Heart left ventricle (tissue), 16 donors: ENCODE results near the gene BABAM1. TPM values are rescaled to one million over a fixed set of nuclear protein-coding genes. Genes with fewer than 3 reads are reported as not detected.

Source experiments
- ATAC-seq, 4 donors: fragments of 200-7000 bp; cut with Tn5 transposase; one replicate each; pipeline ENCODE4 v1.9.1; 2020 to 2022; ENCODE audit warnings: moderate library complexity in 4 of 4, mild to moderate bottlenecking in 3 of 4, moderate number of reproducible peaks in 1 of 4
- DNase-seq, 5 donors: peaks; one replicate each; pipeline ENCODE4 v3.0.0-alpha.2; 2020
- H3K27ac ChIP-seq, 12 donors: fragments of 200-600 bp; sonication (generic) in 4 of 12; one replicate each; pipeline versions ENCODE4 v1.5.0 to v1.8.0; 2016 to 2022; ENCODE audit warnings: mild to moderate bottlenecking in 2 of 12
- H3K27me3 ChIP-seq, 9 donors: fragments of 200-600 bp; sonication (generic) in 2 of 9; one replicate each; pipeline versions ENCODE4 v1.5.1 to v1.8.0; 2016 to 2022; ENCODE audit warnings: mild to moderate bottlenecking in 3 of 9
- H3K36me3 ChIP-seq, 9 donors: fragments of 200-600 bp; sonication (generic) in 2 of 9; one replicate each; pipeline versions ENCODE4 v1.5.0 to v1.8.0; 2018 to 2022; ENCODE audit warnings: mild to moderate bottlenecking in 2 of 9
- H3K4me1 ChIP-seq, 12 donors: fragments of 200-600 bp; sonication (generic) in 4 of 12; one replicate each; pipeline versions ENCODE4 v1.5.0 to v1.8.0; 2016 to 2022; ENCODE audit warnings: mild to moderate bottlenecking in 3 of 12
- H3K4me3 ChIP-seq, 12 donors: fragments of 200-600 bp; sonication (generic) in 4 of 12; one replicate each; pipeline versions ENCODE4 v1.5.0 to v1.8.0; 2017 to 2022; ENCODE audit warnings: mild to moderate bottlenecking in 9 of 12, moderate library complexity in 4 of 12
- H3K9me3 ChIP-seq, 12 donors: fragments of 200-600 bp; sonication (generic) in 4 of 12; one replicate each; pipeline versions ENCODE4 v1.5.0 to v1.8.0; 2016 to 2022; ENCODE audit warnings: mild to moderate bottlenecking in 1 of 12
- POLR2A ChIP-seq, 2 donors: fragments of 450-650 bp; IDR thresholded peaks; one replicate each; pipeline ENCODE4 v1.6.1; 2017; ENCODE audit warnings: antibody characterized with exemption in 2 of 2, mild to moderate bottlenecking in 2 of 2, moderate library complexity in 2 of 2
- WGBS, 4 donors: extraction: QIAGEN DNeasy Blood & Tissue Kit in 2 of 4; methylation state at CpG; one replicate each; pipeline versions ENCODE4 v1.1.5 to v1.1.7; 2013 to 2018; 5-methylcytosine and 5-hydroxymethylcytosine counted together
- intact Hi-C, 10 donors: fragments of 100-400 bp; cut with DNase I; formaldehyde crosslinking; loops; one replicate each; pipeline versions ENCODE4 v1.11.1 to v1.14.2; 2022
- polyA plus RNA-seq, 2 donors: library from polyadenylated mRNA; stranded (reverse); fragments of 200-250 nt; gene quantifications; one replicate each; pipeline ENCODE4 v1.2.3, GENCODE V29; 2013
- total RNA-seq, 9 donors: library from RNA; depleted of rRNA in 2 of 9; stranded (reverse); fragments of >200 nt in 2 of 9; fragmentation: NEBNext Ultra II Directional in 3 of 9; extraction: Animal tissue kit (Norgen Biotek cat#: 25700) in 3 of 9; gene quantifications; one replicate each; pipeline versions ENCODE4 v1.1.0 to v1.2.4, GENCODE V29; 2016 to 2023
- TF ChIP-seq, protein P1 (sequence below), 12 donors: fragments of 200-600 bp; sonication (generic) in 4 of 12; IDR thresholded peaks; one replicate each; pipeline versions ENCODE4 v1.5.0 to v1.8.0; 2018 to 2022; ENCODE audit warnings: antibody characterized with exemption in 12 of 12, mild to moderate bottlenecking in 5 of 12
- donor health status: ischemic (EF 13 %, LVEDD 7.1; RV severe dilation, severe dysfunction).
- donor health status: healthy with polysubstance abuse.
- donor health status: DM: no; HTN: yes; CAD: no.
- donor health status: DM: no; HTN: no; CAD: no.
- donor health status: ischemic (EF 25% LVEDD 6.9; RV normal size, moderate dysfunction).
- donor health status: ischemic (EF 25% LVEDD 5.7; RV mildly dilated, moderate dysfunction).
- donor health status: healthy.
- donor health status: DM: yes; HTN: yes; CAD: no.
- donor health status: ischemic (EF 35%, LVEDD 5.7; RV mildly dilated, moderate dysfunction).
- donor health status: nonischemic (EF 11% LVEDD 7.7; RV severe dilation, severe dysfunction).
- donor health status: DM: yes; HTN: yes; CAD: no.
- donor health status: PGD.
- donor health status: ischemic (EF 29% LVEDD 5.4; RV normal size, mild dysfunction).
- donor health status: nonischemic (EF 23%, LVEDD 6.1; RV moderate dilation, normal function).

Gene BABAM1
- total and polyA plus RNA-seq, 11 donors: 60.9 to 92.4 (median 73.5) TPM

DNA sequence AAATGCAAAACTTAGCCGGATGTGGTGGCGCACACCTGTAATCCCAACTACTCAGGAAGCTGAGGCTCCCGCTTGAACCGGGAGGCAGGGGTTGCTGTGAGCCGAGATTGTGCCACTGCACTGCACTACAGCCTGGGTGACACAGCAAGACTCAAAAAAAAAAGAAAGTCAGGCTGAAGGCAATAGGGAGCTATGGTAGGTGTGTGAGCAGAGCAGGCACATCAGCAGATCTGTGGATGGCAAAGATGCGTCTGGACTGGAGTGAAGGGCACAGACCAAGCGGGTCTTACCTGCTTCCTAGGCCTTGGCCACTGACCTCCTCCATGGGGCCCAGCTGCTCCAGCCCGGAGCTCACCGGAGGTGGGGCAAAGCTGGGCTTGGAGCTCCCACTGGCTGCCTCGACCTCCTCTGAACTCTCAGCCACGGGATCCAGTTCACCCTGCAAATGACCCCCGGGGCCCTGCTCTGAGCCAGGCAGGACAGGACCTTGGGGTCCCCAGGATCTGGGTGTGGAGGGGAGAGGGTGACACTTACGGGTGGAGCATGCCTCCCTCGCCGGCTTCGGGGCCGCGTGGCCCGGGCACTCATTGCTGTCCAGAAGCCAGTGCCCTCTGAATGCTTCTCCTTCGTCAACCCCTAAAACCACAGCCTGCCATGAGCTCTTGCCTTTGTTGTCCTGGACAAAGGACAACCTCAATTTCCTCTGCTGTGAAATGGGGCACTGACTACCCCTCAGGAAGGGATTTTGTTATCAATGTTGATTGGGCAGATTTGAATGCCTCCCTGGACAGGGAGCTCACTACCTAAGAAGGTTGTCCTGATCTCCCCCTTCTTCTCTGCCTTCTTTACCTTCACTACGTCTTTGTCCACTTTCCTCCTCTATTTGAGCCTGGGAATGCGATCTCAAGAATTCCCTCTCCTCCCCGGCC lies 3.3 kb upstream of the BABAM1 start:
- 62 to 75% (median 69%) methylated on average over 13 to 23 of the region's 23 CpGs for whole genome bisulfite sequencing, 4 donors
- Histone ChIP-seq H3K27me3 (no peaks in the 10 kb centered on the region), H3K4me3 (peak overlapping the region; percentile 29 to 83 (median 60)), H3K36me3 (peaks cover 0 to 18% (median 4%) of the 10 kb centered on the region in 9 donors), H3K9me3 (peaks cover 0 to 11% (median 2%) of the 10 kb centered on the region in 12 donors), H3K4me1 (peaks cover 0 to 23% (median 15%) of the 10 kb centered on the region in 12 donors), H3K27ac (peak overlapping the region; percentile 66 to 98 (median 88))
- ATAC-seq (no peak), DNase-seq (no peak)
- intact Hi-C loops: loop anchor here in 3 of 10 donors (5.0 to 10.0 kb wide), 2 partner anchors 47 to 189 kb away; partner anchors contain the start of genes USE1 (in 2 of the 3), HAUS8 (in 1 of the 3) and MYO9B (in 1 of the 3)
- no peak for TF ChIP-seq POLR2A (IDR thresholded peaks at IDR 0.05)
- TF ChIP-seq, protein P1, sequence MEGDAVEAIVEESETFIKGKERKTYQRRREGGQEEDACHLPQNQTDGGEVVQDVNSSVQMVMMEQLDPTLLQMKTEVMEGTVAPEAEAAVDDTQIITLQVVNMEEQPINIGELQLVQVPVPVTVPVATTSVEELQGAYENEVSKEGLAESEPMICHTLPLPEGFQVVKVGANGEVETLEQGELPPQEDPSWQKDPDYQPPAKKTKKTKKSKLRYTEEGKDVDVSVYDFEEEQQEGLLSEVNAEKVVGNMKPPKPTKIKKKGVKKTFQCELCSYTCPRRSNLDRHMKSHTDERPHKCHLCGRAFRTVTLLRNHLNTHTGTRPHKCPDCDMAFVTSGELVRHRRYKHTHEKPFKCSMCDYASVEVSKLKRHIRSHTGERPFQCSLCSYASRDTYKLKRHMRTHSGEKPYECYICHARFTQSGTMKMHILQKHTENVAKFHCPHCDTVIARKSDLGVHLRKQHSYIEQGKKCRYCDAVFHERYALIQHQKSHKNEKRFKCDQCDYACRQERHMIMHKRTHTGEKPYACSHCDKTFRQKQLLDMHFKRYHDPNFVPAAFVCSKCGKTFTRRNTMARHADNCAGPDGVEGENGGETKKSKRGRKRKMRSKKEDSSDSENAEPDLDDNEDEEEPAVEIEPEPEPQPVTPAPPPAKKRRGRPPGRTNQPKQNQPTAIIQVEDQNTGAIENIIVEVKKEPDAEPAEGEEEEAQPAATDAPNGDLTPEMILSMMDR (IDR thresholded peaks at IDR 0.05): no peak

GRCh38 chr19:17264641-17264979 lies 2.6 kb upstream of the BABAM1 start, which contains the start of gene USHBP1:
TSS of gene USHBP1 (minus strand) at chr19:17264745. CDS start at chr19:17264299, 446 bp downstream.
- Histone ChIP-seq H3K4me1 (peaks cover 0 to 23% (median 15%) of the 10 kb centered on the region in 12 donors), H3K4me3 (peak within 1 kb of the TSS; percentile 29 to 83 (median 60)), H3K27ac (peak within 1 kb of the TSS; percentile 66 to 98 (median 88)), H3K9me3 (peaks cover 0 to 5% (median 0%) of the 10 kb centered on the region in 12 donors), H3K36me3 (peaks cover 0 to 18% (median 10%) of the 10 kb centered on the region in 9 donors), H3K27me3 (no peaks in the 10 kb centered on the region)
- ATAC-seq (peak in 3 of 4 donors; percentile 17 to 62 (median 22)), DNase-seq (peak in 4 of 5 donors; percentile 68 to 84 (median 77))
- TF ChIP-seq, protein P1 (IDR thresholded peaks at IDR 0.05): no peak
- TF ChIP-seq POLR2A (IDR thresholded peaks at IDR 0.05): peak in 1 of 2 donors; percentile 80
- intact Hi-C loops: loop anchor here in 3 of 10 donors (5.0 to 10.0 kb wide), 2 partner anchors 47 to 190 kb away; partner anchors contain the start of genes USE1 (in 2 of the 3), HAUS8 (in 1 of the 3) and MYO9B (in 1 of the 3)
- 26 to 37% (median 33%) methylated on average over 5 of the region's 5 CpGs for WGBS, 4 donors

DNA sequence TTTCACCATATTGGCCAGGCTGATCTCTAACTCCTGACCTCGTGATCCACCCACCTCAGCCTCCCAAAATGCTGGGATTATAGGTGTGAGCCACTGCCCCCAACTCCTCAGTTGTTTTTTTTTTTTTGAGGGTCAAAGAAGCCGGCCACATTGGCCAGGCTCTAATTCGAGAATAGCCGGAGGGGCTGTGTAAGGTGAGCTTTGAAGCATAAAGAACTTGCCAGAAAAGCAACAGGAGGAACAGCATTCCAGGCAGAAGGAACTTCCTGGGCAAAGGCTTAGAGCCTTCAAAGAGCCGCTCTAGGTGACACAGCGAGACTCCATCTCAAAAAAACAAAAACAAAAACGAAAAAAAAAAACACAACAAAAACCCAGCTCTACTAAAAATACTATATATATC lies 1.2 kb upstream of the BABAM1 start:
- Histone ChIP-seq H3K9me3 (no peaks in the 10 kb centered on the region), H3K4me1 (peaks cover 0 to 23% (median 15%) of the 10 kb centered on the region in 12 donors), H3K27me3 (no peaks in the 10 kb centered on the region), H3K36me3 (peaks cover 0 to 28% (median 20%) of the 10 kb centered on the region in 9 donors), H3K27ac (peak overlapping the region in 7 of 12 donors; percentile 23 to 96 (median 81)), H3K4me3 (no peak overlapping the region)
- 92 to 95% (median 94%) methylated on average over 7 of the region's 7 CpGs for WGBS, 4 donors
- intact Hi-C loops: loop anchor here in 1 of 10 donors (2.0 to 10.0 kb wide), 3 partner anchors 51 to 191 kb away; partner anchors contain the start of genes GTPBP3, HAUS8, MYO9B and USE1
- ATAC-seq (no peak), DNase-seq (no peak)
- no peak for TF ChIP-seq POLR2A (IDR thresholded peaks at IDR 0.05)
- TF ChIP-seq, protein P1 (IDR thresholded peaks at IDR 0.05): no peak
